Karpas-422 (cell line): Measurements from ENCODE around the gene ATP2C2. TPM values are rescaled to one million over a fixed set of nuclear protein-coding genes. Genes with fewer than 3 reads are reported as not detected.

Experiments
- DNase-seq: peaks from one replicate; pipeline ENCODE4 v3.0.0-alpha.2; 2015
- H2AFZ ChIP-seq: fragments of 200-600 bp; sonication (generic); 2 replicates; pipeline ENCODE4 v1.6.1; 2014; ENCODE audit warnings: antibody characterized with exemption, low read length, mixed read lengths
- H3K27ac ChIP-seq: fragments of 200-600 bp; sonication (generic); 2 replicates; pipeline ENCODE4 v1.5.1; 2014; ENCODE audit warnings: mild to moderate bottlenecking, low read length, moderate library complexity
- H3K27me3 ChIP-seq: fragments of 200-600 bp; sonication (generic); 2 replicates; pipeline ENCODE4 v1.6.1; 2014; ENCODE audit warnings: low read length, mixed read lengths
- H3K36me3 ChIP-seq: fragments of 200-600 bp; sonication (generic); 2 replicates; pipeline ENCODE4 v1.6.1; 2014; ENCODE audit warnings: low read length, mixed read lengths; ENCODE audit not compliant: insufficient read depth
- H3K4me1 ChIP-seq: fragments of 200-600 bp; sonication (generic); 2 replicates; pipeline ENCODE4 v1.6.1; 2014; ENCODE audit warnings: mild to moderate bottlenecking, low read length, mixed read lengths
- H3K4me2 ChIP-seq: fragments of 200-600 bp; sonication (generic); 2 replicates; pipeline ENCODE4 v1.6.1; 2014; ENCODE audit warnings: low read length, low read depth, mild to moderate bottlenecking; ENCODE audit not compliant: poor library complexity, severe bottlenecking
- H3K4me3 ChIP-seq: fragments of 200-600 bp; sonication (generic); 2 replicates; pipeline ENCODE4 v1.5.1; 2014; ENCODE audit warnings: mild to moderate bottlenecking, antibody characterized with exemption, low read length, mixed read lengths
- H3K79me2 ChIP-seq: fragments of 200-600 bp; sonication (generic); 2 replicates; pipeline ENCODE4 v1.6.1; 2014; ENCODE audit warnings: mild to moderate bottlenecking, low read length, mixed read lengths
- H3K9ac ChIP-seq: fragments of 200-600 bp; sonication (generic); 2 replicates; pipeline ENCODE4 v1.6.0; 2014; ENCODE audit warnings: low read length
- H3K9me2 ChIP-seq: fragments of 200-600 bp; sonication (generic), shearing (Covaris generic); replicated peaks from 2 replicates; pipeline ENCODE4 v1.6.0; 2014; ENCODE audit warnings: mild to moderate bottlenecking, low read length, moderate library complexity; ENCODE audit not compliant: insufficient read depth
- H3K9me3 ChIP-seq: fragments of 300-700, 200-600 bp; sonication (generic); 2 replicates; pipeline ENCODE4 v1.6.1; 2014; ENCODE audit warnings: low read length, mixed read lengths
- H4K20me1 ChIP-seq: fragments of 200-600 bp; sonication (generic); 2 replicates; pipeline ENCODE4 v1.6.1; 2014; ENCODE audit warnings: mild to moderate bottlenecking, antibody characterized with exemption, low read length, low read depth; ENCODE audit not compliant: insufficient read depth
- total RNA-seq: library from RNA; depleted of rRNA; stranded (reverse); fragments of >200 nt; shearing (Covaris generic); gene quantifications from 2 replicates; pipeline ENCODE4 v1.2.3, GENCODE V29; 2014; ENCODE audit warnings: low replicate concordance

ATP2C2 gene
- total RNA-seq, 1 experiment from 2014 or later, result not detected

GRCh38 chr16:84487358-84487757 is 119.0 kb downstream of the ATP2C2 start:
- H3K27me3 ChIP-seq, result no peaks in the 10 kb centered on the region
- H3K4me1 ChIP-seq, result no peaks in the 10 kb centered on the region
- H2AFZ ChIP-seq, result no peak overlapping the region
- DNase-seq, result no peak
- no peaks in the 10 kb centered on the region for H4K20me1 ChIP-seq
- H3K9ac ChIP-seq, result no peak overlapping the region
- no peaks in the 10 kb centered on the region for H3K9me3 ChIP-seq
- H3K4me2 ChIP-seq, result no peak overlapping the region
- H3K9me2 ChIP-seq, result no peaks in the 10 kb centered on the region
- no peaks in the 10 kb centered on the region for H3K36me3 ChIP-seq
- H3K79me2 ChIP-seq, result no peaks in the 10 kb centered on the region
- H3K27ac ChIP-seq, result no peak overlapping the region
- H3K4me3 ChIP-seq, result no peak overlapping the region

DNA sequence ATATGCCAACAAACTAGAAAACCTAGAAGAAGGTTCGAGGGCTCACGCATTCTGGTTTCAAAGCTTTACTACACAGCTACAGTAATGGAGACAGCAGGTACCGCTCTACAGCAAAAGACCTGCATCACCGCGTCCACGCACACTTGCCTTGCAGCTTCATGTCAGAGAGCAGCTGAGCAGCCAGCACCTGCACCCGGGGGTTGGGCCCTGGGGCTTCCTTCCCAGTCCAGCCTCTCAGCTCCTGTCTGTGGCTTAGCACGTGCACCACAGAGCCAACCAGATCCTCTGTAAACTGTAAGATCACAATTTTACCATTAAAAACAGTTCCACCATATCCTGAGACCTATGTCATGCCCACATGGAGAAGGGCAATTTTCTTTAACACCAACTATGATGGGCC is 120.8 kb downstream of the ATP2C2 start:
- Histone ChIP-seq H3K27me3 (no peaks in the 10 kb centered on the region), H3K4me2 (no peak overlapping the region), H3K9me2 (no peaks in the 10 kb centered on the region), H2AFZ (no peak overlapping the region), H3K4me1 (no peaks in the 10 kb centered on the region), H3K9ac (no peak overlapping the region), H4K20me1 (no peaks in the 10 kb centered on the region), H3K9me3 (no peaks in the 10 kb centered on the region), H3K27ac (no peak overlapping the region), H3K36me3 (peaks cover 13% of the 10 kb centered on the region; the same call in 1 of the 2 replicates), H3K79me2 (no peaks in the 10 kb centered on the region), H3K4me3 (no peak overlapping the region)
- DNase-seq, result no peak

- DNase-seq, result no peak
Measured at GRCh38 chr16:84495506-84495905, 127.2 kb downstream of the ATP2C2 start.

DNA sequence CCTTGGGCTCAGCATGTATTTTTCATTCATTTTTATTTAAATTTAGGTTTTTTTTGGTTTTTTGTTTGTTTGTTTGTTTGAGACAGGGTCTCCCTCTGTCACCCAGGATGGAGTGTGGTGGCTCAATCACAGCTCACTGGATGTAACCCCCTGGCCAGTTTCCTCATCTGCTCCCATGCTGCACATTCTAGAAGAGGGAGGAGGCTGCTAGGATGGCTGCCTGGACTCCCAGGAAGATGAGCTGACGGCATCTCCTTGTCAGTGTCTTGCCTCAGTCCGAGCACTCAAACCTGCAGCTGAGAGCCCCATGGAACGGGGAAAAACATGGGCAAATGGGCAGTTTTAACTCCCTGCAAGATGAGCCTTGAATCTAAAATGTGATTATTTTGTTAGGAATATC is 128.7 kb downstream of the ATP2C2 start:
- peaks cover 16% of the 10 kb centered on the region; the same call in 1 of the 2 replicates for H3K36me3 ChIP-seq
- no peak overlapping the region for H2AFZ ChIP-seq
- H3K4me1 ChIP-seq, result no peaks in the 10 kb centered on the region
- DNase-seq, result no peak
- no peaks in the 10 kb centered on the region for H4K20me1 ChIP-seq
- H3K4me3 ChIP-seq, result no peak overlapping the region
- H3K79me2 ChIP-seq, result no peaks in the 10 kb centered on the region
- H3K27ac ChIP-seq, result no peak overlapping the region
- no peaks in the 10 kb centered on the region for H3K27me3 ChIP-seq
- no peak overlapping the region for H3K4me2 ChIP-seq
- H3K9me2 ChIP-seq, result no peaks in the 10 kb centered on the region
- no peak overlapping the region for H3K9ac ChIP-seq
- no peaks in the 10 kb centered on the region for H3K9me3 ChIP-seq

More at GRCh38 chr16:84495506-84495905, 127.2 kb downstream of the ATP2C2 start:
- no peaks in the 10 kb centered on the region for H3K4me1 ChIP-seq
- no peak overlapping the region; the same call in 1 of the 2 replicates for H2AFZ ChIP-seq
- H3K4me2 ChIP-seq, result no peak overlapping the region
- no peak overlapping the region for H3K9ac ChIP-seq
- no peaks in the 10 kb centered on the region for H3K79me2 ChIP-seq
- no peak overlapping the region for H3K4me3 ChIP-seq
- H3K36me3 ChIP-seq, result peaks cover 16% of the 10 kb centered on the region; the same call in 1 of the 2 replicates
- no peaks in the 10 kb centered on the region for H4K20me1 ChIP-seq
- H3K9me3 ChIP-seq, result no peaks in the 10 kb centered on the region
- H3K27ac ChIP-seq, result no peak overlapping the region
- no peaks in the 10 kb centered on the region for H3K9me2 ChIP-seq
- no peaks in the 10 kb centered on the region for H3K27me3 ChIP-seq

GRCh38 chr16:84497418-84498222 is 129.3 kb downstream of the ATP2C2 start:
- Histone ChIP-seq H3K27ac (no peak overlapping the region), H2AFZ (no peak overlapping the region), H3K4me3 (no peak overlapping the region), H3K4me1 (no peaks in the 10 kb centered on the region), H3K9ac (no peak overlapping the region), H3K79me2 (no peaks in the 10 kb centered on the region), H4K20me1 (no peaks in the 10 kb centered on the region), H3K9me2 (no peaks in the 10 kb centered on the region), H3K36me3 (peaks cover 16% of the 10 kb centered on the region; the same call in 1 of the 2 replicates), H3K4me2 (no peak overlapping the region), H3K27me3 (no peaks in the 10 kb centered on the region), H3K9me3 (no peaks in the 10 kb centered on the region)
- DNase-seq, result no peak

DNA sequence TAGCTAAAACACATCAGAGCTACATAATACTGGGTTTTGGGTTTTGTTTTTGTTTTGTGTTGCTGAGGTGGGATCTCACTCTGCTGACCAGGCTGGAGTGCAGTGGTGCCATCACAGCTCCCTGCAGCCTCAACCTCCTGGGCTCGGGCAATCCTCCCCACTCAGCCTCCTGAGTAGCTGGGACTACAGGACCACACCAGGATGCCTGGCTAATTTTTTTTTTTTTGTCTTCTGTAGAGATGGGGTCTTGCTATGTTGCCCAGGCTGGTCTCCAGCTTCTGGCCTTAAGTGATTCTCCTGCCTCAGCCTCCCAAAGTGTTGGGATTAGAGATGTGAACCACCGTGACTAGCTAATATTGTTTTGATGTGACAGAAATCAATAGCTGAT is 129.9 kb downstream of the ATP2C2 start:
- H3K36me3 ChIP-seq, result peaks cover 11% of the 10 kb centered on the region; the same call in 1 of the 2 replicates
- H3K4me1 ChIP-seq, result peaks cover 4% of the 10 kb centered on the region
- no peak for DNase-seq
- no peak overlapping the region for H3K4me2 ChIP-seq
- no peaks in the 10 kb centered on the region for H3K27me3 ChIP-seq
- peaks cover under 1% of the 10 kb centered on the region; the same call in 1 of the 2 replicates for H3K79me2 ChIP-seq
- H3K4me3 ChIP-seq, result no peak overlapping the region
- no peak overlapping the region for H3K27ac ChIP-seq
- no peak overlapping the region for H3K9ac ChIP-seq
- H2AFZ ChIP-seq, result no peak overlapping the region
- no peaks in the 10 kb centered on the region for H3K9me2 ChIP-seq
- H3K9me3 ChIP-seq, result no peaks in the 10 kb centered on the region
- no peaks in the 10 kb centered on the region for H4K20me1 ChIP-seq

- no peaks in the 10 kb centered on the region for H3K27me3 ChIP-seq
- no peak overlapping the region for H3K27ac ChIP-seq
- no peak overlapping the region for H3K4me3 ChIP-seq
- no peak overlapping the region for H3K4me2 ChIP-seq
- DNase-seq, result no peak
- no peaks in the 10 kb centered on the region for H4K20me1 ChIP-seq
- H3K9ac ChIP-seq, result no peak overlapping the region
- H3K79me2 ChIP-seq, result peaks cover 9% of the 10 kb centered on the region
- no peaks in the 10 kb centered on the region for H3K9me2 ChIP-seq
- H3K36me3 ChIP-seq, result 0 out of 2 replicates have a peak, but pooled peaks cover 4% of the 10 kb centered on the region
- no peaks in the 10 kb centered on the region for H3K9me3 ChIP-seq
- peaks cover 12% of the 10 kb centered on the region for H3K4me1 ChIP-seq
- H2AFZ ChIP-seq, result no peak overlapping the region
Measured at GRCh38 chr16:84498859-84499620, 130.7 kb downstream of the ATP2C2 start.

DNA sequence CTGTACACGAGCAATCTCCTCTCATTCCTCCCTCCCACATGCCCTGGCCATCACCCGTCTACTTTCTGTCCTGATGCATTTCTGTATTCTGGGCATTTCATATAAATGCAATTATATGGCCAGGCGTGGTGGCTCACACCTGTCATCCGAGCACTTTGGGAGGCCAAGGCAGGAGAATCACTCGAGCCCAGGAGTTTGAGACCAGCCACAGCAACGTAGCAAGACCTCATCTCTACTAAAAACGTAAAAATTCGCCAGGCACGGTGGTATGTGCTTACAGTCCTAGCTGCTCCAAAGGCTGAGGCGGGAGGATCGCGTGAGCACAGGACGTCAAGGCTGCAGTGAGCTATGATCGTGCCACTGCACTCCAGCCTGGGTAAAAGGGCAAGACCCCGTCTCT is 131.3 kb downstream of the ATP2C2 start:
- H3K79me2 ChIP-seq, result peaks cover 11% of the 10 kb centered on the region
- H3K4me3 ChIP-seq, result no peak overlapping the region
- no peaks in the 10 kb centered on the region for H3K9me2 ChIP-seq
- H3K36me3 ChIP-seq, result 0 out of 2 replicates have a peak, but pooled peaks cover 2% of the 10 kb centered on the region
- no peak for DNase-seq
- no peak overlapping the region for H3K9ac ChIP-seq
- H3K4me1 ChIP-seq, result peaks cover 13% of the 10 kb centered on the region
- no peaks in the 10 kb centered on the region for H3K27me3 ChIP-seq
- H2AFZ ChIP-seq, result no peak overlapping the region
- H4K20me1 ChIP-seq, result no peaks in the 10 kb centered on the region
- no peaks in the 10 kb centered on the region for H3K9me3 ChIP-seq
- no peak overlapping the region for H3K4me2 ChIP-seq
- H3K27ac ChIP-seq, result no peak overlapping the region
